ENCODE results near the gene RPS8. TPM values are rescaled to one million over a fixed set of nuclear protein-coding genes. Genes with fewer than 3 reads are reported as not detected.
A peak's percentile ranks its signal among the peaks of the same experiment; 100 is the strongest.

The RPS8 gene
- total RNA-seq, 1 experiment from 2014 or later: 2,296 TPM

DNA sequence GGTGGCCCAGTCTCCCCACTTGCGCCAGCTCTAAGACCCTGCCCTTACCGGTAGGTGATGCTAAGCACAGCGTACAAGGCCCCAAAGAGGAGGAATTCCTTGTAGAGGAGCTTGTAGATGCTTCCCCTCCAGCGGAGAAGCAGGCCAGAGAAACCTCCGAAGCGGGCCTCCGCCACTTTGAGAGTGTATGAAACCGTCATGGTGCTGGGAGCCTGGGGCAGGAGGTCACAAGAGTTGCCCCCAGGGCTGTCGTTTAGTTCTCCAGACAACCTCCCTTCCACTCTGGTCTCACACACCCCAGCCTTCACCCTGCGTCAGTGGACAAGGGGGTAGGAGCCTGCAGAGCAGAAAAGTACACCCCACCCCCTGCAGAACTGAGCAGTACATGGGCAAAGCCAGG lies 12.2 kb downstream of the RPS8 start:
- no peaks in the 10 kb centered on the region for H3K9me3 ChIP-seq (ENCODE audit: control insufficient read depth in 1 of 2, insufficient read depth in 1 of 2, low read depth in 1 of 2, low read length in 2 of 2)
- no TSS peak for BruUV-seq (replicated peaks)
- H3K4me2 ChIP-seq (ENCODE audit: low read length): no peak overlapping the region
- no peaks in the 10 kb centered on the region for H3K79me2 ChIP-seq (ENCODE audit: insufficient read depth, low read length)
- no peak overlapping the region for H3K4me3 ChIP-seq (replicated peaks in 1 of 2; ENCODE audit: low read depth in 1 of 2, low read length in 2 of 2)
- no peaks in the 10 kb centered on the region for H3K36me3 ChIP-seq (ENCODE audit: control insufficient read depth in 1 of 2, insufficient read depth in 2 of 2, low read length in 2 of 2)
- peaks cover 6 to 24% of the 10 kb centered on the region in 2 experiments for H3K4me1 ChIP-seq (ENCODE audit: control insufficient read depth in 1 of 2, insufficient read depth in 2 of 2, low read length in 2 of 2)
- H3K27me3 ChIP-seq (ENCODE audit: insufficient read depth, low read length): no peaks in the 10 kb centered on the region
- no peak overlapping the region for H2AFZ ChIP-seq (ENCODE audit: low read depth, low read length, poor library complexity, severe bottlenecking)
- intact Hi-C loops (cut with micrococcal nuclease): loop anchor here (5.0 kb wide), 1 partner anchor 785 kb away; no protein-coding TSS in a partner anchor
- H3K27ac ChIP-seq (ENCODE audit: low read depth, low read length): no peak overlapping the region
- H3K9me2 ChIP-seq (ENCODE audit: insufficient read depth): no peaks in the 10 kb centered on the region
- H3K9ac ChIP-seq (ENCODE audit: low read length): no peak overlapping the region
- no peak for DNase-seq (ENCODE audit: low read depth, low spot score)
- ChIA-PET RAD21 (ENCODE audit: low non-redundant PET in 1 of 2, low total read pairs in 2 of 2, uncharacterized antibody in 2 of 2, unreplicated experiment in 2 of 2) (no interaction called here), POLR2A (interaction anchor here (1.8 to 4.9 kb wide), 3 partner anchors 32 to 66 kb away, joined by 7 to 43 read pairs (median 8); partner anchors contain the start of gene RNU5D-1), CTCF (interaction anchor here (1.4 to 1.5 kb wide), 2 partner anchors 8 to 10 kb away, joined by 3 to 5 read pairs; no protein-coding TSS in a partner anchor)
- TF ChIP-seq, protein P1, sequence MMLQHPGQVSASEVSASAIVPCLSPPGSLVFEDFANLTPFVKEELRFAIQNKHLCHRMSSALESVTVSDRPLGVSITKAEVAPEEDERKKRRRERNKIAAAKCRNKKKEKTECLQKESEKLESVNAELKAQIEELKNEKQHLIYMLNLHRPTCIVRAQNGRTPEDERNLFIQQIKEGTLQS (IDR thresholded peaks at IDR 0.05): no peak
- TF ChIP-seq ELF1 (IDR thresholded peaks at IDR 0.05; ENCODE audit: borderline replicate concordance, low read depth): no peak
- TF ChIP-seq SIN3A (IDR thresholded peaks at IDR 0.05; ENCODE audit: low read depth): no peak
- no peak for ATAC-seq
- no peaks in the 10 kb centered on the region for H4K20me1 ChIP-seq (ENCODE audit: insufficient read depth)

DNA sequence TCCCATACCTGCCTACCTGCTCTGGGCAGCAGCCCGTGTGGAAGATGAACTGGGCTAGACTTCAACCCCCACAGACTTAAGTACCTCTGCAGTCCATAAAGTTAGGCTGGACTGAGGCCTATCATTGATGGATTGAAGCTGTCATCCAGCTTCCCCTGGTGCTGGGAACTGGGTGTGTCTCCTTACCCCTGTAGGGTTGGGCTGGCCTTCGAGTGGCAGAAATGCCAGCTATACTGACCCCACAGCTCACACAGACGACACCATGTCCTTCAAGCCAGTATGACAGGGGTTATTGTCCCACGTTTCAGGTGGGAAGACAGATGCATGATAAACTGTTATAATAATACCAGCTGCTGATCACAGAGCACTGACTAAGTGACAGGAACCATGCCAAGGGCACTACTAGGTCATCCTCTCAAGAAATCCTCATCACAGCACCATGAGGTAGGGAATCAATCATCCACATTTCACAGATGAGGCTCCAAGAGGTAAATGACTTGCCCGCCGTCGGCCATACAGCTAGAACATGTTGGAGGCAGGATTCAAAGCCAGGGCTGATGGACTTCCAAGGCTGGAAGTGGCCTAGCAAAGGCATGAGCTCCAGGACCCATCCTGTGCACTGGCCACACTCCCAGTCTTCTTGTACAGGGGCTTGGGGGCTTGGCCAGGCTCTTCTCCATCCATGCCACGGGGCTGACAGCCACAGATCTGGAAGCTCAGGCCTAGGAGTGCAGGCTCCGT lies 12.9 kb downstream of the RPS8 start, which contains the start of gene BEST4:
Gene BEST4 (minus strand): TSS at position 51 of the 741 bp plus-strand sequence. CDS start 465 bp downstream, outside the sequence.
- ATAC-seq (no peak), DNase-seq (ENCODE audit: low read depth, low spot score) (no peak)
- Histone ChIP-seq H3K9ac (ENCODE audit: low read length) (peak within 1 kb of the TSS; percentile 63; the same call in 1 of the 2 replicates), H3K9me2 (ENCODE audit: insufficient read depth) (no peaks in the 10 kb centered on the region), H3K4me2 (ENCODE audit: low read length) (no peak within 1 kb of the TSS; the same call in 1 of the 2 replicates), H3K4me3 (replicated peaks in 1 of 2; ENCODE audit: low read depth in 1 of 2, low read length in 2 of 2) (no peak within 1 kb of the TSS), H2AFZ (ENCODE audit: low read depth, low read length, poor library complexity, severe bottlenecking) (no peak within 1 kb of the TSS), H3K4me1 (ENCODE audit: control insufficient read depth in 1 of 2, insufficient read depth in 2 of 2, low read length in 2 of 2) (peaks cover 13 to 32% of the 10 kb centered on the region in 2 experiments), H3K36me3 (ENCODE audit: control insufficient read depth in 1 of 2, insufficient read depth in 2 of 2, low read length in 2 of 2) (no peaks in the 10 kb centered on the region), H3K79me2 (ENCODE audit: insufficient read depth, low read length) (no peaks in the 10 kb centered on the region), H3K9me3 (ENCODE audit: control insufficient read depth in 1 of 2, insufficient read depth in 1 of 2, low read depth in 1 of 2, low read length in 2 of 2) (no peaks in the 10 kb centered on the region), H3K27ac (ENCODE audit: low read depth, low read length) (no peak within 1 kb of the TSS), H3K27me3 (ENCODE audit: insufficient read depth, low read length) (no peaks in the 10 kb centered on the region), H4K20me1 (ENCODE audit: insufficient read depth) (no peaks in the 10 kb centered on the region)
- CTCF ChIA-PET: interaction anchor here (1.1 to 1.4 kb wide), 3 partner anchors 9 to 14 kb away, joined by 3 read pairs; partner anchors contain the start of gene PLK3
- POLR2A ChIA-PET: interaction anchor here (0.8 to 4.9 kb wide), 6 partner anchors 12 to 67 kb away, joined by 3 to 43 read pairs (median 6); partner anchors contain the start of genes DYNLT4, PLK3 and RNU5D-1
- no TSS peak for BruUV-seq (replicated peaks)
- TF ChIP-seq, protein P2, sequence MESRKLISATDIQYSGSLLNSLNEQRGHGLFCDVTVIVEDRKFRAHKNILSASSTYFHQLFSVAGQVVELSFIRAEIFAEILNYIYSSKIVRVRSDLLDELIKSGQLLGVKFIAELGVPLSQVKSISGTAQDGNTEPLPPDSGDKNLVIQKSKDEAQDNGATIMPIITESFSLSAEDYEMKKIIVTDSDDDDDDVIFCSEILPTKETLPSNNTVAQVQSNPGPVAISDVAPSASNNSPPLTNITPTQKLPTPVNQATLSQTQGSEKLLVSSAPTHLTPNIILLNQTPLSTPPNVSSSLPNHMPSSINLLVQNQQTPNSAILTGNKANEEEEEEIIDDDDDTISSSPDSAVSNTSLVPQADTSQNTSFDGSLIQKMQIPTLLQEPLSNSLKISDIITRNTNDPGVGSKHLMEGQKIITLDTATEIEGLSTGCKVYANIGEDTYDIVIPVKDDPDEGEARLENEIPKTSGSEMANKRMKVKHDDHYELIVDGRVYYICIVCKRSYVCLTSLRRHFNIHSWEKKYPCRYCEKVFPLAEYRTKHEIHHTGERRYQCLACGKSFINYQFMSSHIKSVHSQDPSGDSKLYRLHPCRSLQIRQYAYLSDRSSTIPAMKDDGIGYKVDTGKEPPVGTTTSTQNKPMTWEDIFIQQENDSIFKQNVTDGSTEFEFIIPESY (IDR thresholded peaks at IDR 0.05; ENCODE audit: extremely low read depth, insufficient replicate concordance, low read length): no peak
- no peak for TF ChIP-seq ELF1 (IDR thresholded peaks at IDR 0.05; ENCODE audit: borderline replicate concordance, low read depth)
- TF ChIP-seq, protein P3, sequence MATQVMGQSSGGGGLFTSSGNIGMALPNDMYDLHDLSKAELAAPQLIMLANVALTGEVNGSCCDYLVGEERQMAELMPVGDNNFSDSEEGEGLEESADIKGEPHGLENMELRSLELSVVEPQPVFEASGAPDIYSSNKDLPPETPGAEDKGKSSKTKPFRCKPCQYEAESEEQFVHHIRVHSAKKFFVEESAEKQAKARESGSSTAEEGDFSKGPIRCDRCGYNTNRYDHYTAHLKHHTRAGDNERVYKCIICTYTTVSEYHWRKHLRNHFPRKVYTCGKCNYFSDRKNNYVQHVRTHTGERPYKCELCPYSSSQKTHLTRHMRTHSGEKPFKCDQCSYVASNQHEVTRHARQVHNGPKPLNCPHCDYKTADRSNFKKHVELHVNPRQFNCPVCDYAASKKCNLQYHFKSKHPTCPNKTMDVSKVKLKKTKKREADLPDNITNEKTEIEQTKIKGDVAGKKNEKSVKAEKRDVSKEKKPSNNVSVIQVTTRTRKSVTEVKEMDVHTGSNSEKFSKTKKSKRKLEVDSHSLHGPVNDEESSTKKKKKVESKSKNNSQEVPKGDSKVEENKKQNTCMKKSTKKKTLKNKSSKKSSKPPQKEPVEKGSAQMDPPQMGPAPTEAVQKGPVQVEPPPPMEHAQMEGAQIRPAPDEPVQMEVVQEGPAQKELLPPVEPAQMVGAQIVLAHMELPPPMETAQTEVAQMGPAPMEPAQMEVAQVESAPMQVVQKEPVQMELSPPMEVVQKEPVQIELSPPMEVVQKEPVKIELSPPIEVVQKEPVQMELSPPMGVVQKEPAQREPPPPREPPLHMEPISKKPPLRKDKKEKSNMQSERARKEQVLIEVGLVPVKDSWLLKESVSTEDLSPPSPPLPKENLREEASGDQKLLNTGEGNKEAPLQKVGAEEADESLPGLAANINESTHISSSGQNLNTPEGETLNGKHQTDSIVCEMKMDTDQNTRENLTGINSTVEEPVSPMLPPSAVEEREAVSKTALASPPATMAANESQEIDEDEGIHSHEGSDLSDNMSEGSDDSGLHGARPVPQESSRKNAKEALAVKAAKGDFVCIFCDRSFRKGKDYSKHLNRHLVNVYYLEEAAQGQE (IDR thresholded peaks at IDR 0.05; ENCODE audit: low read depth): no peak
- TF ChIP-seq YY1 (IDR thresholded peaks at IDR 0.05; ENCODE audit: extremely low read depth, insufficient replicate concordance, low read depth, low read length): no peak
- no peak for TF ChIP-seq EZH2 (IDR thresholded peaks at IDR 0.05)
- intact Hi-C loops (cut with micrococcal nuclease): loop anchor here (5.0 kb wide), 1 partner anchor 784 kb away; no protein-coding TSS in a partner anchor
- RAD21 ChIA-PET (ENCODE audit: low non-redundant PET in 1 of 2, low total read pairs in 2 of 2, uncharacterized antibody in 2 of 2, unreplicated experiment in 2 of 2): no interaction called here

Data from HCT116 (cell line).